ENCODE measurements around the gene POLR1E. TPM values are rescaled to one million over a fixed set of nuclear protein-coding genes. Genes with fewer than 3 reads are reported as not detected.
A peak's percentile ranks its signal among the peaks of the same experiment; 100 is the strongest.

POLR1E gene
- total and polyA plus RNA-seq, 7 donors = 12.1 to 22.5 (median 21.1) TPM

GRCh38 chr9:37528652-37529471, 43.1 kb downstream of the POLR1E start:
- no peaks in the 10 kb centered on the region for H3K27me3 ChIP-seq (ENCODE audit: insufficient read depth in 3 of 3, low read length in 2 of 3)
- DNase-seq = no peak
- peaks cover 10 to 92% of the 10 kb centered on the region in 2 donors for H3K36me3 ChIP-seq (ENCODE audit: insufficient read depth in 1 of 2, low read depth in 1 of 2)
- peak; percentile 55 to 75 (median 64) for ATAC-seq
- WGBS, 3 donors = 52 to 68% (median 56%) methylated on average over 18 of the region's 18 CpGs
- no peak overlapping the region for H3K27ac ChIP-seq
- no peak overlapping the region for H3K4me3 ChIP-seq
- no peak for TF ChIP-seq CTCF (IDR thresholded peaks at IDR 0.05)
- peaks cover 3% of the 10 kb centered on the region for H3K4me1 ChIP-seq
- intact Hi-C loops (cut with DNase I) = no loop called here
- H3K9me3 ChIP-seq = no peaks in the 10 kb centered on the region

- no peak overlapping the region for H3K4me3 ChIP-seq
- peaks cover 8 to 90% of the 10 kb centered on the region in 2 donors for H3K36me3 ChIP-seq (ENCODE audit: insufficient read depth in 1 of 2, low read depth in 1 of 2)
- DNase-seq = no peak
- no peak overlapping the region for H3K27ac ChIP-seq
- no peaks in the 10 kb centered on the region for H3K9me3 ChIP-seq
- peaks cover 3% of the 10 kb centered on the region for H3K4me1 ChIP-seq
- no peak for TF ChIP-seq CTCF (IDR thresholded peaks at IDR 0.05)
- H3K27me3 ChIP-seq (ENCODE audit: insufficient read depth in 3 of 3, low read length in 2 of 3) = no peaks in the 10 kb centered on the region
- WGBS, 3 donors = 93 to 95% (median 95%) methylated on average over 13 of the region's 13 CpGs
- ATAC-seq = no peak
- intact Hi-C loops (cut with DNase I) = no loop called here
These were observed 46.0 kb downstream of the POLR1E start for GRCh38 chr9:37531699-37532098.

GRCh38 chr9:37534412-37534811, 48.7 kb downstream of the POLR1E start:
- Histone ChIP-seq H3K4me1 (no peaks in the 10 kb centered on the region), H3K27ac (no peak overlapping the region), H3K36me3 (ENCODE audit: insufficient read depth in 1 of 2, low read depth in 1 of 2) (peaks cover 6 to 90% of the 10 kb centered on the region in 2 donors), H3K27me3 (ENCODE audit: insufficient read depth in 3 of 3, low read length in 2 of 3) (no peaks in the 10 kb centered on the region), H3K4me3 (no peak overlapping the region), H3K9me3 (no peaks in the 10 kb centered on the region)
- intact Hi-C loops (cut with DNase I) = no loop called here
- WGBS, 3 donors = 78 to 84% (median 79%) methylated on average over 7 of the region's 7 CpGs
- DNase-seq (no peak), ATAC-seq (peak in 1 of 4 donors; percentile 28)
- no peak for TF ChIP-seq CTCF (IDR thresholded peaks at IDR 0.05)

- no peak for DNase-seq
- Histone ChIP-seq H3K4me3 (no peak overlapping the region), H3K9me3 (no peaks in the 10 kb centered on the region), H3K27me3 (ENCODE audit: insufficient read depth in 3 of 3, low read length in 2 of 3) (no peaks in the 10 kb centered on the region), H3K27ac (no peak overlapping the region), H3K4me1 (no peaks in the 10 kb centered on the region), H3K36me3 (ENCODE audit: insufficient read depth in 1 of 2, low read depth in 1 of 2) (peaks cover 6 to 90% of the 10 kb centered on the region in 2 donors)
- TF ChIP-seq CTCF (IDR thresholded peaks at IDR 0.05) = no peak
- ATAC-seq = no peak
- WGBS, 3 donors = 73 to 80% (median 79%) methylated on average over 10 of the region's 10 CpGs
- intact Hi-C loops (cut with DNase I) = loop anchor here in 1 of 2 donors (5.0 kb wide), 1 partner anchor 48 kb away; the partner anchor contains the start of gene POLR1E
These were observed 49.2 kb downstream of the POLR1E start for GRCh38 chr9:37534901-37535300.
